ENCODE results near the gene TPSAB1.

GRCh38 chr16:1281517-1281916, 41.0 kb downstream of the TPSAB1 start:
- TF ChIP-seq CTCF (IDR thresholded peaks at IDR 0.05) (no peak), POLR2A (IDR thresholded peaks at IDR 0.05) (no peak), EP300 (IDR thresholded peaks at IDR 0.05) (no peak)

All from upper lobe of left lung (tissue), 4 donors.